ENCODE results near the gene EPHA6. TPM values are rescaled to one million over a fixed set of nuclear protein-coding genes. Genes with fewer than 3 reads are reported as not detected.
"Not testable (repeated sequence)": the region's sequence is repeated elsewhere in the genome, so short reads cannot be mapped to it uniquely, and the experiment has no call there.

Gene EPHA6
- total RNA-seq, 1 experiment from 2014 or later = 3.6 TPM

DNA sequence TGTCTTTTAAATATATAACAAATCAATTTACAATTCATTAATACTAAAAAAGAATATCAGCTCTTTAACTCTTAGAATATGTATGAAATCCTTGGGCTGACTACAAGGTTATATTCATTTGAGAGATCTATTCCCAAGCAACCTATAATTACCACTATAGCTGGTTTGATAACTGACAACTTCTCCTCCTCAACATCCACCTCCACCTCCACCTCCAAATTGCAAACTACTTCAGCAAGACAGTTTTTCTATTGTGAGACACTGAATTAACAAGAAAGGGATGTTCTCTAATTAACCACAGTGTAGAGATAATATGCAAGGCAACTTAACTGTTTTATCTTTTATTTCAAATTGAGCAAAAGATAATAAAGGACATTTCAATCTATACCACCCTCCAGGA lies 665.3 kb downstream of the EPHA6 start:
- no peaks in the 10 kb centered on the region for H3K79me2 ChIP-seq (ENCODE audit: low read length)
- intact Hi-C loops (cut with micrococcal nuclease) = no loop called here
- ATAC-seq (no peak), DNase-seq (no peak)
- H3F3A ChIP-seq (ENCODE audit: low read length, unreplicated experiment) = no peaks in the 10 kb centered on the region
- H3K9me2 ChIP-seq (replicated peaks; ENCODE audit: low read length) = no peaks in the 10 kb centered on the region
- H3K4me2 ChIP-seq (ENCODE audit: low read length) = no peak overlapping the region
- BruUV-seq (replicated peaks) = no TSS peak
- H3K9ac ChIP-seq (ENCODE audit: low read length) = no peak overlapping the region
- no peaks in the 10 kb centered on the region for H3K27me3 ChIP-seq (ENCODE audit: low read length)
- H3K27ac ChIP-seq (ENCODE audit: low read length) = no peak overlapping the region
- TF ChIP-seq EZH2 (IDR thresholded peaks at IDR 0.05; ENCODE audit: low read length, unreplicated experiment) (no peak), EZH2phosphoT487 (IDR thresholded peaks at IDR 0.05; ENCODE audit: borderline replicate concordance, low read length) (no peak)
- TF ChIP-seq, protein P1, sequence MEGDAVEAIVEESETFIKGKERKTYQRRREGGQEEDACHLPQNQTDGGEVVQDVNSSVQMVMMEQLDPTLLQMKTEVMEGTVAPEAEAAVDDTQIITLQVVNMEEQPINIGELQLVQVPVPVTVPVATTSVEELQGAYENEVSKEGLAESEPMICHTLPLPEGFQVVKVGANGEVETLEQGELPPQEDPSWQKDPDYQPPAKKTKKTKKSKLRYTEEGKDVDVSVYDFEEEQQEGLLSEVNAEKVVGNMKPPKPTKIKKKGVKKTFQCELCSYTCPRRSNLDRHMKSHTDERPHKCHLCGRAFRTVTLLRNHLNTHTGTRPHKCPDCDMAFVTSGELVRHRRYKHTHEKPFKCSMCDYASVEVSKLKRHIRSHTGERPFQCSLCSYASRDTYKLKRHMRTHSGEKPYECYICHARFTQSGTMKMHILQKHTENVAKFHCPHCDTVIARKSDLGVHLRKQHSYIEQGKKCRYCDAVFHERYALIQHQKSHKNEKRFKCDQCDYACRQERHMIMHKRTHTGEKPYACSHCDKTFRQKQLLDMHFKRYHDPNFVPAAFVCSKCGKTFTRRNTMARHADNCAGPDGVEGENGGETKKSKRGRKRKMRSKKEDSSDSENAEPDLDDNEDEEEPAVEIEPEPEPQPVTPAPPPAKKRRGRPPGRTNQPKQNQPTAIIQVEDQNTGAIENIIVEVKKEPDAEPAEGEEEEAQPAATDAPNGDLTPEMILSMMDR (conservative IDR thresholded peaks at IDR 0.05; ENCODE audit: low read depth, low read length) = no peak
- H2AFZ ChIP-seq (ENCODE audit: low read length) = no peak overlapping the region
- no peaks in the 10 kb centered on the region for H4K20me1 ChIP-seq (ENCODE audit: low read length)
- no peaks in the 10 kb centered on the region for H3K4me1 ChIP-seq (ENCODE audit: insufficient read depth, low read length)
- no peaks in the 10 kb centered on the region for H3K36me3 ChIP-seq (ENCODE audit: low read depth, low read length)
- POLR2A ChIA-PET (ENCODE audit: unreplicated experiment) = no interaction called here
- no peaks in the 10 kb centered on the region for H3K9me3 ChIP-seq (ENCODE audit: low read length)
- H3K4me3 ChIP-seq (ENCODE audit: low read length) = no peak overlapping the region
- CTCF ChIA-PET = no interaction called here

DNA sequence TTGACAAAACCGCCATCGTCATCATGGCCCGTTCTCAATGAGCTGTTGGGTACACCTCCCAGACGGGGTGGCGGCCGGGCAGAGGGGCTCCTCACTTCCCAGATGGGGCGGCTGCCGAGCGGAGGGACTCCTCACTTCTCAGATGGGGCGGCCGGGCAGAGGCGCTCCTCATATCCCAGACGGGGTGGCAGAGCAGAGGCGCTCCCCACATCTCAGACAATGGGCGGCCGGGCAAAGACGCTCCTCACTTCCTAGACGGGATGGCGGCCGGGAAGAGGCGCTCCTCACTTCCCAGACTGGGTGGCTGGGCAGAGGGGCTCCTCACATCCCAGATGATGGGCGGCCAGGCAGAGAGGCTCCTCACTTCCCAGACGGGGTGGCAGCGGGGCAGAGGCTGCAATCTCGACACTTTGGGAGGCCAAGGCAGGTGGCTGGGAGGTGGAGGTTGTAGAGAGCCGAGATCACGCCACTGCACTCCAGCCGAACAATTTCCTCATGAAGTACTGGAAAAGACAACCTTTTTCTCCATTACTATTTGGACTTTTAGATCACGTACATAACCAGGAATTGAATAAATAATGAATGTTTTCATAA lies 666.4 kb downstream of the EPHA6 start:
- H3K36me3 ChIP-seq (ENCODE audit: low read depth, low read length); H2AFZ ChIP-seq (ENCODE audit: low read length); H3K27me3 ChIP-seq (ENCODE audit: low read length); H3K4me2 ChIP-seq (ENCODE audit: low read length); H3K4me3 ChIP-seq (ENCODE audit: low read length); BruUV-seq (replicated peaks); H3K9ac ChIP-seq (ENCODE audit: low read length); POLR2A ChIA-PET (ENCODE audit: unreplicated experiment); H3F3A ChIP-seq (ENCODE audit: low read length, unreplicated experiment); intact Hi-C loops (cut with micrococcal nuclease); H3K79me2 ChIP-seq (ENCODE audit: low read length); H3K27ac ChIP-seq (ENCODE audit: low read length); H4K20me1 ChIP-seq (ENCODE audit: low read length); DNase-seq; ATAC-seq; CTCF ChIA-PET; H3K9me3 ChIP-seq (ENCODE audit: low read length); H3K4me1 ChIP-seq (ENCODE audit: insufficient read depth, low read length); H3K9me2 ChIP-seq (replicated peaks; ENCODE audit: low read length): not testable (repeated sequence)

DNA sequence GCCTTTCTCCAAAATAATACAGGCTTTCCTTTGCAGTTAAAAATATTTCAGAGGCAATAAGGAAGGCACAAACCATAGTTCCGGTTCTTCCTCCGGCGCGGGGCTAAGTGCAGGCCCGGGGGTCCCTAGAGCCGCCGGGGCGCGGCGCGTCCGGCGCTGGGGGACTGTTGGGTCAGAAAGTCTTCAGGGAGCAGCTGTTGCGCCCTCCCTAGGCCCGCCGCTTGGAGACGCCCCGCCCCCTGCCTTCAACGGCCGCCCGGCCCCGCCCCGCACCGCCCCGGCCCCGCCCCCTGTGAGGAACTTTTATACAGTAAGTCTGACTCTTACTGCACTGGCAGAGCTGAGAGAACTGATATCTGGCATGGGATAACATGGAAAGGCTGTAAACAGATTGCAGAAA lies 667.0 kb downstream of the EPHA6 start:
- TF ChIP-seq, protein P1 (conservative IDR thresholded peaks at IDR 0.05; ENCODE audit: low read depth, low read length) = no peak
- TF ChIP-seq EZH2 (IDR thresholded peaks at IDR 0.05; ENCODE audit: low read length, unreplicated experiment) = no peak
- TF ChIP-seq EZH2phosphoT487 (IDR thresholded peaks at IDR 0.05; ENCODE audit: borderline replicate concordance, low read length) = no peak
- Histone ChIP-seq H3K36me3 (ENCODE audit: low read depth, low read length) (no peaks in the 10 kb centered on the region), H3K4me1 (ENCODE audit: insufficient read depth, low read length) (no peaks in the 10 kb centered on the region), H3K4me3 (ENCODE audit: low read length) (no peak overlapping the region), H3K79me2 (ENCODE audit: low read length) (no peaks in the 10 kb centered on the region), H2AFZ (ENCODE audit: low read length) (no peak overlapping the region), H3K9me3 (ENCODE audit: low read length) (no peaks in the 10 kb centered on the region), H3K4me2 (ENCODE audit: low read length) (no peak overlapping the region), H3K9ac (ENCODE audit: low read length) (no peak overlapping the region), H3K9me2 (replicated peaks; ENCODE audit: low read length) (no peaks in the 10 kb centered on the region), H3F3A (ENCODE audit: low read length, unreplicated experiment) (no peaks in the 10 kb centered on the region), H3K27ac (ENCODE audit: low read length) (no peak overlapping the region), H3K27me3 (ENCODE audit: low read length) (no peaks in the 10 kb centered on the region), H4K20me1 (ENCODE audit: low read length) (no peaks in the 10 kb centered on the region)
- ChIA-PET POLR2A (ENCODE audit: unreplicated experiment) (no interaction called here), CTCF (no interaction called here)
- BruUV-seq (replicated peaks) = no TSS peak
- intact Hi-C loops (cut with micrococcal nuclease) = no loop called here
- no peak for ATAC-seq
- no peak for DNase-seq
